D721Med (cell line): ENCODE results near the gene LSAMP.

ENCODE experiments used
- DNase-seq: peaks from one replicate; pipeline ENCODE4 v3.0.0; 2011; ENCODE audit warnings: low spot score; ENCODE audit not compliant: insufficient read length
- FAIRE-seq: peaks from 2 replicates; lab custom pipeline; 2011; peaks lifted over from hg19 to GRCh38; lab: Jason Lieb, UNC
- CTCF ChIP-seq: IDR thresholded peaks from 2 replicates; pipeline ENCODE4 v1.5.1; 2012; ENCODE audit warnings: mild to moderate bottlenecking, control low read depth; ENCODE audit not compliant: insufficient read depth; ENCODE audit errors: missing control alignments

LSAMP gene

GRCh38 chr3:115819785-115820384 lies 625.4 kb downstream of the LSAMP start:
- TF ChIP-seq CTCF = peak; percentile 99
- DNase-seq (peak; percentile 23), FAIRE-seq (peak; percentile 91)

DNA sequence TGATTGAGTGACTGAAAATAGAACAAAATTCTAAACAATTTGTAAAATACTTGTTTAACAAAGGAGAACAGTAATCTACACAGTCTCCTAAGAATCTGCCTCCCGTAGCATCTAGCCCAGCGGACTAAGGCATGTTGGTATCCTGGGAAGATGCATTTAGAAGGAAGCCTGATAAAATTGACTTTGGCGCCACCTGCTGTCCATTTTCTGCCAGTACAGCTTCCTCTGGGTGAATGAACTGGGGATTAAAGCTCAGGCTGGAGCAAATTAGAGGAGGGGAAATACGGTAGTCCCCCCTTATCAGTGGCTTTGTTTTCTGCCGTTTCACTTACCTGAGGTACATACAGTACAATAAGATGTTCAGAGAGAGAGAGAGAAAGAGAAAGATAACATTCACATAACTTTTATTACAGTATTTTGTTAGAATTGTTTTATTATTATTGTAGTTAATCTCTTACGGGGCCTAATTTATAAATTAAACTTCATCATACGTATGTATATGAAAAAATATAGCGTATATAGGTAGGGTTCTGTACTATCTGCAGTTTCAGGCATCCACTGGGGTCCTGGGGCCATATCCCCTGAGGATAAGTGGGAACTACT lies 630.4 kb downstream of the LSAMP start:
- peak; percentile 46 for FAIRE-seq
- peak; percentile 91 for TF ChIP-seq CTCF
- DNase-seq = peak; percentile 13

GRCh38 chr3:115814006-115814405 lies 631.3 kb downstream of the LSAMP start:
- FAIRE-seq = no peak

GRCh38 chr3:115808816-115809215 lies 636.5 kb downstream of the LSAMP start:
- no peak for TF ChIP-seq CTCF
- DNase-seq (no peak), FAIRE-seq (no peak)

More at GRCh38 chr3:115814006-115814405, 631.3 kb downstream of the LSAMP start:
- TF ChIP-seq CTCF = no peak
- no peak for DNase-seq

GRCh38 chr3:115808244-115808643 lies 637.0 kb downstream of the LSAMP start:
- FAIRE-seq = no peak
- no peak for DNase-seq
- no peak for TF ChIP-seq CTCF

- no peak for TF ChIP-seq CTCF
- no peak for FAIRE-seq
Measured at GRCh38 chr3:115806501-115806900, 638.8 kb downstream of the LSAMP start.

DNA sequence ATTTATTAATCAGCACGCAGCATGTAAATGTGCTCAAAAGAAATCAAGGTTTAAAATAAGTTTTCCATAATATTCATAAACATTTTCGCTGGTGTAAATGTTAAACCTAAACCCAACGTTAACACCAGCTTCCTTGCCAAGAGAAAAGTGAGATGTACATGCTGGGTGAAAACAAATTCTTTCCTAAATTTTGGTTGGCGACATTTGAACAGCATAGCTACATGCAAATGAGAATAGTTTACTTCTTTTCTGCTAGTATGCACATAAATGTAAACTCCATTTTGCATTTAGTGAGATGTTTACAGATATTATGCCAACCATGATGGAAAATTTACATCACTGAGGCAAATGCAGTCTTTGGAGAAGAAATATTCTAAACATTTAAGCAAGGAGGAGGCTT lies 639.8 kb downstream of the LSAMP start:
- no peak for FAIRE-seq
- DNase-seq = no peak
- TF ChIP-seq CTCF = no peak

More at GRCh38 chr3:115806501-115806900, 638.8 kb downstream of the LSAMP start:
- no peak for DNase-seq
